GM18858 (cell line): ENCODE data around the gene TLL1.

ENCODE experiments used
- ATAC-seq: cut with Tn5 transposase; IDR thresholded peaks from one replicate; pipeline ENCODE4 v1.9.1; 2021; ENCODE audit not compliant: unreplicated experiment

Gene TLL1

DNA sequence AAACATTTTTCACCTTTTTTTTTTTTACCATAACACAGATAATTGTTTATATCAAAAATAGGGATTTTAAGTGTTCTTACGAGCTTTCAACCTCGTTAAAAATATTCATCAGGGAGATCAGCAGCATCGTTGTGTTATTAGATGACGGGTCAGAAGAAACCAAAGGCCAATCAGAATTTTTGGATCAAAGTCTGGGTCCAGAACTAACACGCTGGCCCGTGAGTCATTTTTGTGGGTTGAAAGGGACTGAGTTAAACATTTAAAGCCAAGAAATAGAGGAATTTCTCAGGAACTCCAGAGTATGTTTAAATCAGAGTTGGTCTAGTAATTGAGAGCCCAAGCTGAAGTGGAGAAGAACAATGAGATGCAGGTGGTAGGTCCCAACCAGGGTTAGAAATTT is 170.8 kb downstream of the TLL1 start:
- no peak for ATAC-seq

DNA sequence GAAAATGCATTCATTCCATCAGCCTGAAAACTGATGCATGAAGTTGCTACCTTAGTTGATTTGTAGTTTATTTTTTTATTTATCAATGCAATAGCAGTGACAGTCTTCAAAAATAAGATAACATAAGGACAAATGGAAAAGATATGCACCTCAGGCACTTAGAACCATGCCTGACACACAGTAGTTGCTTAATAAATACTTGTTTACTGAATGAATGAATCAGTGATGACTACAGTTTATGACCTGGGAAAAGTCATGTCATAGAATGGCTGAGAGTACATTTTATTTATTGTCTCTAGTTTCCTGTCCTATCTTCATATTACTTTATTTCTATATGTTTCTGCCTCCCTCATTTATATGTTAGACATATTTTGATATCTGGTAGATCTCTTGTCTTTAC is 171.8 kb downstream of the TLL1 start:
- ATAC-seq: no peak

DNA sequence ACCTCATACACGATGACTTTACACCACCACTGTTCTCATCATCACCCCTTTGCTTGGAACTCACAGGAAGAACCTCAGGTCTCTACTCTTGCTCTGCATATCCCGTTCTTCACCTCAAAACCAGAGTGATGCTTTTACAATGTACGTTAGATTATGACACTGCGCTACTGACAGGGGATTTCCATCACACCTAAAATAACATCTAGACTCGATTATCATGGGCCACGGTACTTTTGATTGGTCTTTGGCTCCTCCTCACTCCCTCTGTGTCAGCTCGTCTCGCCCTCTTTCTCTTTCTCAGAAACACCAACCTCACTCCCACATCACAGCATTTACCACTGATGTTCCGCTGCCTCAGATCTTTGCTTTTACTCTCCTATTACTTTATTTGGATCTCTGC is 172.4 kb downstream of the TLL1 start:
- ATAC-seq: no peak

- no peak for ATAC-seq
Measured at GRCh38 chr4:166049036-166049435, 176.0 kb downstream of the TLL1 start.

DNA sequence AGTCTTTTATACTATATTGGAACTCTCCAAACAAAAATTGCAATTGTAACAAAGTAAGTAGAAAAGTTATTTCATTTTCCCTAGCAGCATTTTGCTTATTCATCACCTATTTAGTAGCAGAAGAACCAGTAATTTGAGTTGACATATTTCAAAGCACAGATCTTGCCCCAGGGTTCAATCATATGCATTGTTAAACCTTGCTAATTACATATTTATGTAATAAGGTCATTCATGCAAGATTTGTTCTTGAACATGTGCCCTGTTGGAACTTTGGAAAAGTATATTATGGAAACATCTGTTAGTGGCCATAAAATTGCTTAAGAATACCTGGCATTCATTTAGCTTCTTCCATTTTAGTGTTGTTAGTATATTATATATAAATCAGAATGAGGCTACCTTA is 191.7 kb downstream of the TLL1 start:
- no peak for ATAC-seq

GRCh38 chr4:166065324-166065723 is 192.3 kb downstream of the TLL1 start:
- ATAC-seq: no peak

- no peak for ATAC-seq
Measured at GRCh38 chr4:166066936-166067335, 193.9 kb downstream of the TLL1 start.

GRCh38 chr4:166067915-166068314 is 194.9 kb downstream of the TLL1 start:
- no peak for ATAC-seq

DNA sequence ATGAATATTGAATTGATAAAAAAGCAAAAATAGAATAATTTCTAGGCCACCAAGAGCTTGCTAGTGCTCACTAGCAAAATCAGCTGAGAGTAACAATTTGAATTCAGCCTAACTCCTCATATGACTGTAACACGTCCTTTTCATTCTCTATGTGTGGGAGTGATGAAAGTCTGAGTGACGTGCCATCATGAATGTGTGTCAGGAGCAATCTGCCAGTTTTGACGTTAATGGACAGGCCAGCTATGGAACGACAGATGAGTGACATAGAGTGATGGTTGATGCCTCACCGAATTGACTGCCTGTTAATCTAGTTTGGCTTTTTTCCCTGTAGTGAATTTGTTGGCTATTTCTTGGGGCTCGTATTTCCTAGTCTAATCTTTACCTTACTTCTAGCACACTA is 200.7 kb downstream of the TLL1 start:
- ATAC-seq: no peak

DNA sequence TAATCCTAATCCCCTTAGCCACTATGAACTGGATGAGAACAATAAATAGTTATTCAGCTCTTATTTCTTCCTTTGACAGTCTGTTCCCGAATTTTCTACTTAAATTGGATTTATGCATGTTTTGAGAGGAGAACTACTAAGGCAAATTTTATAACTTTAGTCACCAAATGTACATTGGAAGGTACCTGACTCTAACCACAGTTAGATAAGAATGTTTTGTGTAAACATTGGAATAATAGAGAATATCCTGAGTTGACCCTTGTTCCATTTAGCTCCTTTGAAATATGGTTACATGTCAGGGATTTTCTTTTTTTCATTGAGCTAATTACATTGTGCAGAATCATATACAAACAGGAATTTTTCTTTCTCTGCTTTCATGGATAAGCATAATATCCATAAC is 202.6 kb downstream of the TLL1 start:
- ATAC-seq: no peak

- no peak for ATAC-seq
Measured at GRCh38 chr4:166077782-166078181, 204.7 kb downstream of the TLL1 start.

DNA sequence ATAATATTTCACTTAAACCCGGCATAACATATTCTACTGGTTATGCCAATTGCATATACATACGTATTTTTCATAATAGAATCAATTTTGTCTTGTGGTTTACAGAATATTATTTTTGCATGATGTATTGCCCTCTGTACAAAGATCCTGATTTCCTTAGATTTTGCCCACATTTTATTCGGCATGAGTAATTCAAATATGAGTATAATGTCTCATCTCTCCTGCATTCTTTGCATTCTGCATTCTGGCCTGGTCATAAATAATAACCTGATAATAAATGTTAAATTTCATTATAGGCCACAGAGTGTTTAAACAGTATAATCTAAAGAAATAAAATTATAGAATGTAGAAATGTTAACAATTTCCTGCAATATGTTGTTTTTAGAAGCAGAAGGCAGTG is 205.3 kb downstream of the TLL1 start:
- no peak for ATAC-seq

GRCh38 chr4:166078955-166079354 is 205.9 kb downstream of the TLL1 start:
- ATAC-seq: no peak

- ATAC-seq: no peak
Measured at GRCh38 chr4:166087569-166087968, 214.5 kb downstream of the TLL1 start.

GRCh38 chr4:166088576-166088975 is 215.5 kb downstream of the TLL1 start:
- no peak for ATAC-seq

- ATAC-seq: no peak
Measured at GRCh38 chr4:166091146-166091545, 218.1 kb downstream of the TLL1 start.

GRCh38 chr4:166091912-166092510 is 219.0 kb downstream of the TLL1 start:
- ATAC-seq: peak; percentile 76

- ATAC-seq: no peak
Measured at GRCh38 chr4:166092797-166093290, 219.8 kb downstream of the TLL1 start.

GRCh38 chr4:166104623-166105022 is 231.6 kb downstream of the TLL1 start:
- no peak for ATAC-seq

- no peak for ATAC-seq
Measured at GRCh38 chr4:166121897-166122296, 248.9 kb downstream of the TLL1 start.

GRCh38 chr4:166123546-166123945 is 250.5 kb downstream of the TLL1 start:
- no peak for ATAC-seq

DNA sequence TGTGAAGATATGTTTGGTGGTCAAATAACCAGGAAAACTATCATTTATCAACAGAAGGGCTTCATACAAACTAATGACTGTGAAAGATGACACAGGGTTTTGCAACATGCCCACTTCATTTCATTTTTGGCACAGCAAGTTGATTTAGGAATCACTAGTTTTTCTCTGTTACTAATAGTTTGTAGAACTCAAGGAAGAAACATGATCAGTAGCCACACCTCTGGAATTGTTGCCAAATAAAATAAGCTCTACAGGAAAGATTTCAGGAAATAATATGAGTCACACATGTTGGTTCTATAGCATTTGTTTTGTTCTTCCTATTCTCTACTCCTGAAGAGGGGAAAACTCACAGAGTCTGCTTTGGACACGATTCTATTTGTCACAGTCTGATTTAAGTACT is 255.4 kb downstream of the TLL1 start:
- ATAC-seq: no peak

DNA sequence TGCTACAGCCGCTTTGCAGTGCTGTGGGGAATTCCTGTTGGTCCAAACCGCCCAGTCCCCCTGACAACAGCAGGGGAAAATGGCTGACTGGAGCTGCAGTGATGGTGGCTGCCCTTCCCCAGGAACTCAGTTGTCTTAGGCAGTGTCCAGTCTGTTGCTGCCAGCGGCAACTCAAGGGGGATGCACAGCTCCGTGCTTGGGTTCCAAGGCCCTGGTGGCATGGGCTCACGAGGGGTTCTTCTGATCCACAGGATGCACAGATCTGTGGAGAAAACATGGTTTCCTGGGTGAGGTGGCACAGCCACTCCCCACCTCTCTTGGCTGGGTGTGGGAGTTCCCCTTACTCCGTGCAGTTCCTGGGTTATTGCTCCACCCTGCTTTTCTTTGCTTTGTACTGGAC is 261.2 kb downstream of the TLL1 start:
- no peak for ATAC-seq
